GM19239 (cell line): ENCODE measurements around the gene PCGF3.
"Not testable (repeated sequence)": the region's sequence is repeated elsewhere in the genome, so short reads cannot be mapped to it uniquely, and the experiment has no call there.

ENCODE experiments used
- DNase-seq: peaks from one replicate; pipeline ENCODE4 v3.0.0; 2011; ENCODE audit warnings: low spot score; ENCODE audit not compliant: insufficient read length
- FAIRE-seq: peaks from 2 replicates; lab custom pipeline; 2011; peaks lifted over from hg19 to GRCh38; lab: Jason Lieb, UNC

Gene PCGF3

DNA sequence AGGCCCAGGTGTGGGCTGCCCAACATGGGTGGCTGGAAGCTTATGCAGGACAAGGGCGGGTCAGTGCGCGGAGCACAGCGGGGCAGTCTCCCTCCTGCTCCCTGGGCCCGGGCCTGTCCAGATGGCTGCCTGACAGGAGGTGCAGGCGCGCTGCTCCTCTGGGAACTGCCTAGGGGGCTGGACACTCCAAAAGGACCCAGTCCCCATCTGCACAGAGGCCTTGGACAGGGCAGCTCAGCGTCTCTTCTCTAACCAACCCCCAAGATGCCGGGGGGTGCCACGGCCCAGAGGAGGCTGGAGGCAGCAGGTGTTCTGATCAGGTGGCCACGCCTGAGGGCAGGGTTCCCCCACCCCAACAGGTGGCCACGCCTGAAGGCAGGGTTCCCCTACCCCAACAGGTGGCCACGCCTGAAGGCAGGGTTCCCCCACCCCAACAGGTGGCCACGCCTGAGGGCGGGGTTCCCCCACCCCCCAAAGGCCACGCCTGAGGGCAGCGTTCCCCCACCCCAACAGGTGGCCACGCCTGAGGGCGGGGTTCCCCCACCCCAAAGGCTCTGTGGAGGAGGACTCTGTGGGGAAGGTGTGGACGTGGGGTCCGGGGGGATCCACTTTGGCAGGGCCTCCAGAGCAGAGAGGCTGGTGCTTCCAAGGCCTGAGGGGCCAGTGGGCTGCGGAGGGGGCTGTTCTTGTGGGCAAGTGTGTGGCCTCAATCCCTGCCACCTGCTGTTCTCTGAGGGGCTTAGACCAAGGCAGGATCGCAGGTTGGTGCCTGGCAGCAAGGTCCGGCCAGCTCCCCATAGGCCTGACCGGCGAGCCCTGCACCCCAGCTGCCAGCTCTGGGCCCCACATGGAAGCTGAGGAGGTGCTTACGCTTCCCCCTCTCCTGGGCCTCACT, 84.2 kb downstream of the PCGF3 start:
- FAIRE-seq (no peak), DNase-seq (no peak)

DNA sequence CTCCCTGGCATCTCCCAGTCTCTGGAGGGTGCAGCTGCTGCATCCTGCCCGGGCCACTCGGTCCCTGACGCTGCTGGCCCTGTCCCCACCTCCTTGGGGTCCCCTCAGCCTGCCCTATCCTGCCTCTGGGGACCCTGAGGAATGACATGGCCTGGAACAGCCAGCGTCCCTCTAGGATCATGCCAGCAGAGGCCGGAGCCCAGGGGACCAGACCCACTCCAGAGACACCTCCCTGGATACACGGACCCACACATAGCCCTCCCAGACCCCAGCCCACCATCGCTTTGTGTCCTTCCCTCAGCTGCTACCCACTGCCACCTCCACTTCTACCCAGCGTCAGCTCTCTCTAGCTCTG, 84.8 kb downstream of the PCGF3 start:
- FAIRE-seq (no peak), DNase-seq (no peak)

DNA sequence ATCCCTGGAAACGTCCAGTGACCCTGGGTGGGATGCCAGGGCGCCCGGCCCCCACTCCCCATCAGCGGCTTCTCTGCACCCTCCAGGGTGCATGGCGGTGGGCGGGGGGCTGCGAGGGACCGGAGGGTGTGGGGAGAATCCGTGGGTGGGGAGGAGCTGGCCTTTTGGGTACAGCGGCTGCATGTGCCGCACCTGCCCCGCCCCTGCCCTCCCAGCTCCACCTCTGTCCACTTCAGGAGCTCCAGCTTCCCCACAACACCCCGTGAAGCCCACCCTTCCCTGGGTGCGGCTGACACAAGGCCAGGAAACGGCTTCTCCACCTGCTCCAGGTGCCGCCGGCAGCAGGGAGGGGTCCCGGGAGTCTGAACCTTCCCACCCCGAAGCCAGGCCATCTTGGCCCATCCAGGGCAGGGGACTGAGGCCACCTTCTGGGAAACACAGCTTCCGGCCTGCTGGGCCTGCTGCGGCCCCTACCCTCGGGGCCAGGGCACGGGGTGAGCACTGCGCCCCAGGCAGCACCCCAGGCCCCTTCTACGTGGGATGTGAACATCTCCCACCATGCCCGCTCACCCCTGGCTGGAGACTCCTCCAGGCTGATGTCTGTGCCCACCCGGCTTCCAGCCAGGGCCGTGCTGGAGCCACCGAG, 85.7 kb downstream of the PCGF3 start:
- DNase-seq (no peak), FAIRE-seq (no peak)

DNA sequence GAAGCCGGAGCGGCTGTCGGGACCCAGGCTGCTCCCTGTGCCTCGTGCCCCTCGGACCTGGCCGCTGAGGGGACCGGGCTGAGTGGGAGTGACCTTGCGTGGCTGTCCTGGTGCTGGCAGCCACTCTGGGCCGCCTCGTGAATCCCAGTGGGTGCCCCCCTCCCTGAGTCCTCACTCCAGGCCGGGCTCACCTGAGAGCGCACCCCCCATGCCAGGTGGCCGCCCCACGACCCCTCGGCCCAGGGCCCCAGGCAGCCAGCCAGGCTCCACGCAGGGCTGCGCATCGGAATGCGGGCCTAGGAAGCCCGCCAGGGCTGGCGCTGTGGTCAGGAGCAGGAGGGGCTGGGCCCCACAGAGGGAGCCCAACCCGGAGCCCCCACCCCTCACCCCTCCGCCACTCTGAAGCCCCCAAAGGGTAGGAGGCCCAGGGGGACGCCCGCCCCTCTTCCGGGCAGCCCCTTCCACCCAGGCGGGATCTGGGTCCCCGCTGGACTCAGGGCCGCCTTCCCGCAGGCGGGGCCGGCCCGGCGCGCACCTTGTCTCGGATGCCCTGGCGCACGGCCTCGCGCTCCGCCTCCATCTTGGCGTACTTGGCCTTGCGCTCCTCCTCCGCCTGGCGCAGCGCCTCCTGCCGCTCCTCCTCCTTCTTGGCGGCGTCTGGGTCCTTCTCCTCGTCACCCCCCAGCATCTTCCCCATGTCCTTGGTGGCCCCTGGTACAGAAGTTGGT, 86.4 kb downstream of the PCGF3 start:
- no peak for FAIRE-seq
- DNase-seq, result no peak

DNA sequence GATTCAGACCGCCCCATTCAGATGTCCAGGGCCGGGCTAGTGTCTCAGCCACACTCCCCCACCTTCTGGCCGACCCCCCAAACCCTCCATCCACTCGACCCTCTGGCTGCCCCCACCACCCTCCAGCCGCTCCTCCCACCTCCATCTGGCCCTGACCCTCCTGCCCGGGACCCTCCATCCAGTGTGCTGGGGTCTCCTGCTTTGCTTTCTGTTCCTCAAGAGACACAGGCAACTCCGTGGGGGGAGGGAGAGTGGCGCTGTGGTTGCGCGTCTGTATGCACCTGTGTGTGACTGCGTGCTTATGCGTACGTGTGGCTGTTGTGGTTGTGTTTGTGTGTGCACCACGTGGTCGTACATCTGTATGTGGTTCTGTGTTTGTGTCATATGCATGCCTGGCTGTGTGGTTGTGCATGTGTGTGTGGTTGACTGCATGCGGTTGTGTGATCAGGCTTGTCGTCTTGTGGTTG, 87.0 kb downstream of the PCGF3 start:
- FAIRE-seq (no peak), DNase-seq (no peak)

DNA sequence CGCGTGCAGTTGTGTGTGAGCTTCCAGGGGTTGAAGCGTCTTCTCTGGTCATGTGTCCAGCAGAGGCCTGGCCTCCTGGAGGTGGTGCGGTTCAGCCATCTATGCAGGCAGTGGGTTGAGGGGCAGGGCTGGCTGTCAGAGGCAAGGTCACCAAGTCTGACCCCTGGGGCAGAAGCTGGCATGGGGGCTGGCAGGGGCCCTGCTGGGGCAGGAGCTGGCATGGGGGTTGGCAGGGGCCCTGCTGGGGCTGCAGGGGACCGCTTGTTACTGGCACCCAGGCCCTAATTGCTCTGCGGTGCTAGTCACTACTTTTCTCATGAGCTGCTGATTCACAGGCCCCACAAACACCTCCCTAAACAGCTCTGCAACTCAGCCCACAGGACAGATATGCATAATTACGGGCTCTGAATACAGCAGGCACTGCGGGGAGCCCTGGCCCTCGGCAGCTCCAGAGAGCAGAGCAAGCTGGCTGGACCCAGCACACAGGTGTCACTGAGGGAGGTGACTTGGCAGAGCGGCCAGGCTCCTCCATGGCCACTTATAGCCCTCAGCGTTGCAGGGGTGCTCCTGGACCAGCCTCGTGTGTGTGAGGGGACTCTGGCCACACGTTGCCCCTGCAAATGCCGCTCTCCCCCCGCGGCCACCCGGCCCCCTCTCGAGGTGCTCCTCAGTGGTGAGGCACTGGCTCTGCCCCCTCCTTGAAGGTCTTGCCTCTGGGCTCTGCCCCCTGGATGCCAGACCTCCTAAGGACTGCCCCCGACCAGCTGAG, 87.6 kb downstream of the PCGF3 start:
- no peak for FAIRE-seq
- no peak for DNase-seq

DNA sequence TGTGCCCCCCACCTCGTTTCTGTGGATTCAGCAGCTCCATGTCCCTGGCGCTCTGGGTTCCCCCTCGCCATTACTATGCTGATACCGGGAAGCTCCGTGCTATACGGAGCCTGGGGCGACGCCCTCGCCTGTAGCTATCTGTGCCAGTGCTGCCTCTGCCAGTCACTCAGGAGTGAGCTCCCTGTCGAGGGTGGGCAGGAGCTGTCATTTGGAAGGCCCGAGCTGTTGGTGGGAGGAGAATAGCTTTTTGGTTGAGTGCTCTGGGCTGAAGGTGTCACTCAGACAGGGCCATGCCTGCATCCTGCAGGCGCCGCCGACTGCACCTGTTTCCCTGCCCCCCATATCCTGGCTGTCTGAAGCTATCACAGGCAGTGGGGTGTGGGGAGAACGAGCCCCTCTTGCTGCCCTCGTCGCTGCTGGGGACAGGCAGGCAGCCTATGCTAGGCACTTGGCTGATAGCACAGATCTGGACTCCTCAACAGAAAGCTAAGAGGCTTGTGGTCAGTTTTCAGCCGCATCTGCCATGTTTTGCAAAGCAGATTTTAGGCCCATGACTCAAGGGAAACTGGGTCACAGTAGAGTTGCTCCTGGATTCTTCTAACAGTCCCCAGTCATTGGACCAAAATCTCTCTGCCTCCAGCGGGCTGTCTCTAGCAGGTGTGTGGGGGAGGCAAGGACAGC, 88.4 kb downstream of the PCGF3 start:
- DNase-seq, result no peak

DNA sequence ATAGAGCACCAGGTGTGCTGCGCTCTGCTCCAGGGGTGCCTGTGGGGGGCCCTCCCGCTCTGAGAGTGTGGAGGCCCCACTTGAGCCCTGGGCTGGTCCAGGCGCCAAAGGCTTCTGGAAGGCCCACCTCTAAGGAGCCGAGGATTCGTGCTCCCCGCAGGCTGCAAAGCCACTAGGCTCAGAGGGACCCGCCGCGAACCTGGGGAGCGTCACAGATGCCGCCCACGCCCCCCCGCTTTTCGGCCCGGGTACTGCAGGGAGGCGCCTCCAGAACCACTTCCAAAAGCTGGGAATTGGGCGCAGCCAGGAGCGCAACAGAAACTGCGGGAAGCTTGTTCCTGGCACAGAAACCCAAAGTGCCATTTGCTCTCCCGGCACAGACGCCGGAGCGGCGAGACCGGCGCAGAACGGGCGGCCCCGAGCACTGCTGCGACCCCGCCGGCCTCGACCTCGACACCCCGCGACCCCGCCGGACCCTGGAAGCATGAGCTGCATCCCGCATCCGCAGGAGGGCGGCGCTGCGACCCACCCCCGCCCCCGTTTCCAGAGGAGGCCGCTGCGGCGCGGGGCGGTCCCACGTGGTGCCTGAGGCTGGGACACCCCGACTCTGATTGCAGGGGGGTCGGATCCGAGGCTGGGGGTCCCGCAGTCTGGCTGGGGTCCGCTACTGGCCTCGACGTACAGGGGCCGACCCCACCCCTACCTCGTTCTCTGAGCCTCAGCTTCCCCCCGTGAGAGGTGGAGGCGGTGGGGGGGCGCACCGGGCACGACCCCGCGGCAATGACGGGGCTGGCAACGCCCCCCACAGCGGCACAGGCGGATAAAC, 89.5 kb downstream of the PCGF3 start:
- no peak for FAIRE-seq

More for the DNA sequence above, 88.4 kb downstream of the PCGF3 start:
- FAIRE-seq, result no peak

DNA sequence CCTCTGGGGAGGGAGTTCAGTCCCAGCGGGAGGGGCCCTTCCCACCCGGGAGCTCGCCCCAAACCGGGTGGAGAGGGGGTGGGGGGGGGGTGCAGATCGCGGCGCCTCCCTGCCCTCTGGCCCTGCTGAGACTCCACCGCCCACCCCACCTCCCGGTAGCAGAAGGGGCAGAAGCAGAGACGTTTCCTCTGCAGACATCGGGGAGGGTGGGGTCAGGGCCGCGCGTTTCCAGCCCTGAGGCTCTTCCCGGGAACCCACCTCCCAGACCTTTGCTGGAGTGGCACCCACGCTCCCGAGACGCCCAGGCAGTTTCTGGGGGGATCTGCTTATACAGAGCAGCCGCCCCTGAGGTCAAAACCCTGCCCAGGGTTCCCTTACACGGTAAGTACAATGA, 90.1 kb downstream of the PCGF3 start:
- FAIRE-seq (no peak), DNase-seq (no peak)

More for the DNA sequence above, 89.5 kb downstream of the PCGF3 start:
- DNase-seq, result no peak

DNA sequence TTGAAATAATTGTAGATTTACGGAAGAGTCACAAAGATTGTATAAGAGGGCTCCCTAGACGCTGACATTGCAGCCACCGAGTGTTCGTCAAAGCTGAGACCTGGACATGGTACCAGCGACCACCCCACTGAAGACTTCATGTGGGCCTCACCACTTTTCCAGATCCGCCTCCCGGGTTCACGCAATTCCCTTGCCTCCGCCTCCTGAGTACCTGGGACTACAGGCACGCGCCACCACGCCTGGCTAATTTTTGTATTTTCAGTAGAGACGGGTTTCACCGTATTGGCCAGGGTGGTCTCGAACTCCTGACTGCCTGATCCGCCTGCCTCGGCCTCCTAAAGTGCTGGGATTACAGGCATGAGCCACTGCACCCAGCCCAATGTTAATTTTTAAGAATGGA, 90.6 kb downstream of the PCGF3 start:
- FAIRE-seq, result no peak
- DNase-seq, result no peak

DNA sequence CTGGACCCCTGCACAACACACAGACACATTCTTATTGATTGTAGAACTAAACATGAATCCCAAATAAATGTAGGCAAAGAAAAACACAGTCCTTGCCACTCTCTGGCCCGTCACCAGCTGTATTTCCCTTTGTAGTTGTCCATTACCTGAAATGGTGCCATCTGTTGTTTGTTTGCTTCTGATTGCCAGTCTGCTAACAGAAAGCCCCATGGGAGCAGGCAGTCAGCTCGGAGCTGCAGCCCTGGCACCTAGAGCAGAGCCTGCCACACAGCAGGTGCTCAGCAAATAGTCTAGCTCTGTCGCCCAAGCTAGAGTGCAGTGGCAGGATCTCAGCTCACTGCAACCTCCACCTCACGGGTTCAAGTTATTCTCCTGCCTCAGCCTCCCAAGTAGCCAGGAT, 91.4 kb downstream of the PCGF3 start:
- FAIRE-seq, result no peak
- DNase-seq, result no peak

DNA sequence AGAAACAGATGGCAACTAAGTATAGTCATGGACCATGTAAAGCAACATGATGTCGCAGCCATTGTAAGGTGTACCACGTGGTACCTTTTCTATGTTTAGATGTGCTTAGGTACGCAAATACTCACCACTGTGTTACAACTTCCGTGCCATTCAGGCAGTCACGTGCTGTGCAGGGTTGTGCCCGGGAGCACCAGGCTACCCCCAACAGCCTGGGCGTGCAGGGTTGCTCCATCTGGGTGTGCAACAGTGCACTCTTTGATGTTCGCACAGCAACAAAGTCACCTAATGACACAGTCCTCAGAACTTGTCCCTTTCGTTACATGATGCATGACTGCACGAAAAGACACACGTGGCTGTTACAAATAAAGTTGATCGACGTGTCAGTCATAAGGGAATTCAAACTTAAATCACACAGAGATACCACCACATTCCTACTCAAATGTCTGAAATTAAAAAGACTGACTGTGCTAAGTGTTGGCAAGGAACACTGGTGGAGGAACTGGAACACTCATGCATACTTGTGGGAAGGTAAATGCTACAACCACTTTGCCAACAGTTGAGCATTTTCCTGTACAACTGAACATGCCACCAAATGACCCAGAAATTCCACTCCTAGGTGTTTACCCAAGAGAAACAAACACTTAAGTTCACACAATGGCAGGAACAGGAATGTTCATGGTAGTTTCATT, 95.9 kb downstream of the PCGF3 start:
- FAIRE-seq (no peak), DNase-seq (no peak)

DNA sequence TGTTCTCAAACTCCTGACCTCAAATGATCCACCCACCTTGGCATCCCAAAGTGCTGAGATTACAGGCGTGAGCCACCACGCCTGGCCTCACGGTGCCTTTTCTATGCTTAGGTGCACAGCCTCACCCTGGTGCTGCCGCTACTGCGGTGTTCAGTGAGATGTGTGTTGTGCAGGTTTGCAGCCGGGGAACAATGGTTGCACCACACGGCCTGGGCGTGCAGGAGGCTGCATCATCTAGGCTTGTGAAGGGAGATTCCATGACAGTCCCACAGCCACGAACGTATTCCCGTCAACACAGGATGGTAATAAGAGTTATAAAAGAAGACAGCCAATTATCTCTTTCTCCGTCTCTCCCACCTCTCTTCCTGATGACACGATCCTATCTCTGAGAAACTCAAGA, 98.3 kb downstream of the PCGF3 start:
- FAIRE-seq, result no peak
- no peak for DNase-seq

DNA sequence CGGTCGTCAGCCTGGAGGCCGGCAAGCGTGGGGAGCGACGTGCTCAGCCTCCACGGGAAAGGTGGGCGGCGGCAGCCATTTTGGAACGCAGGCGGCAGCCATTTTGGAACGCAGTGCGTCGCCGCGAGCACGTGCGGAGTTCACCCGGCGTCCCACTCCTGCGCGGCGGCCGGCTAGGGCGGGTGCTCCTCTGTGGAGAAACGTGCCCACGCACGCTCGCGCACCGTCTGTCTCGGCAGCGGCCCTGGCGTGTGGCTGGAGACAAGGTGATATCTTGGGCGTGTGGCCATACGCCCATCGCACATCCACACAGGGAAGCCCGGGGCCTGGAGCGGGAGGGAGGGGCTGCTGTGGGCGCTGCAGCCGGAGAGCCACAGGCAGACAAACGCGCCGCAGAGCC, 99.2 kb downstream of the PCGF3 start:
- no peak for DNase-seq
- no peak for FAIRE-seq

DNA sequence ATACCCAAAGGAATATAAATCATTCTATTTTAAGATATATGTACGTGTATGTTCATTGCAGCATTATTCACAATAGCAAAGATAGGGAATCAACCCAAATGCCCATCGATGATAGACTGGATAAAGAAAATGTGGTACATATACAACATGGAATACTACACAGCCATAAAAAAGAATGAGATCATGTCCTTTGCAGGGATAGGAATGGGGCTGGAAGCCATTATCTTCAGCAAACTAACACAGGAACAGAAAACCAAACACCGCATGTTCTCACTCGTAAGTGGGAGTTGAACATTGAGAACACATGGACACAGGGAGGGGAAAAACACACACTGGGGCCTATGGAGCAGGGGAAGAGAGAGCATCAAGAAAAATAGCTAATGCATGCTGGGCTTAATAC, 101.3 kb downstream of the PCGF3 start:
- not testable (repeated sequence) for DNase-seq, FAIRE-seq

DNA sequence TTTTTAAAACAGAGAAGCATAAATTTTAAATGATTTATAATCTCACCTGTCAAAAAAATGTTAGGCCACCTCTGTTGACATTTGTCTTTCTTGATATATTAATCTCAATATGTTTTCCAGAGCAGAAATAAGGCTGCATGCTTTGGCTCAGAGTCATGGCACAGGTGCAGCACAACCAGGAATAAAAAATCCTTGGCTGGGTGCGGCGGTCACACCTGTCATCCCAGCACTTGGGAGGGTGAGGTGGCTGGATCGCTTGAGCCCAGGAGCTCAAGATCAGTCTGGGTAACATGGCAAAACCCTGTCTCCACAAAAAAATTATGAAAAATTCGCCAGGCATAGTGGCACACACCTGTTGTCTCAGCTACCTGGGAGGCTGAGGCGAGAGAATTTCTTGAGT, 102.2 kb downstream of the PCGF3 start:
- FAIRE-seq (no peak), DNase-seq (no peak)

DNA sequence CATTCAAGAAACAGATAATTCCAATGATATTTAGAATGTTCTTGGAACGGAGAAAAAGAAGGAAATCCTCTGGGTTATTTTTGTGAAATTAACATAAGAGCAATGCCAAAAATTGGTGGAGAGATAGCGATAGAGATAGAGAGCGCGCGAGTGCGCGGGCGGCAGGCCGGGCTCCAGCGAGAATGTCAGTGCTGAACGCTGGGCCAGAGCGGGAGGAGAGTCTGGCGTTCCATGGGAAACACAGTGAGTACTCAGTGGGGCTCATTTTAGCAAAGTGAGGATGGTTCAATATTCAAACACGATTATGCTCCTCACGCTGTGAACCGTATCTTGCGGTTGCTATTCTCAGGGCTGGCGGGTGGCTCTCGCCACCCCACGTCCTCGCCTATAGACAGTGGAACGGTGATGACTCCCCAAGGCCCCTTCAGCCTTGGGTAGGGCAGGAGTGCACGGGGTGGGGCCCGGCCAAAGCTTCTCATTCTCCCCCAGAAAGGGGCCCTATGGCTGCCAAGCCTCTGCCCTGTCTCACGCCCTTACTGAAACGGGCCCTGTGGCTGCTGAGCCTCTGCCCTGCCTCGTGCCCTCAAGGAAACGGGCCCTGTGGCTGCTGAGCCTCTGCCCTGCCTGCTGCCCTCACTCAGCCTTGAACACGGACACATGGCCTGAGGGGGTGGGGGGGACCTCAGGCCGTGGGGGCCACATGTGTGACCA, 103.4 kb downstream of the PCGF3 start:
- FAIRE-seq (no peak), DNase-seq (no peak)

DNA sequence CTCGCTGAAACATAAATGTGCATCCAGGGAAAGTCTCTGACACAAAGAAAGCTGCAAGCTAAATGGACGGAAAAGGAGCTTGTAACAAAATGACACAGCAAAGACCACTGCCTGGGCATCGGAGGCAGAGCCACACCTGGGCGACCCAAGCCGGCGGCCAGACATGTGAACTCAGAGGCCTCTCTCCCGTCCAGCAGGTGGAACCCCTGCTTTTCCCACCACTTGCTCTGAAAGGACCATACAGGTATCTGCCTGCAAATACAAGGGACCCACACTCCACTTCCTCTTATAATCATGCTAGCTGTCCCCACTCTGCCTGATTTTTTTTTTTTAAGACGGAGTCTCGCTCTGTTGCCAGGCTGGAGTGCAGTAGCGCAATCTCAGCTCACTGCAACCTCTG, 108.3 kb downstream of the PCGF3 start:
- FAIRE-seq (no peak), DNase-seq (no peak)
